ENCODE data around the gene MIEF1.

DNA sequence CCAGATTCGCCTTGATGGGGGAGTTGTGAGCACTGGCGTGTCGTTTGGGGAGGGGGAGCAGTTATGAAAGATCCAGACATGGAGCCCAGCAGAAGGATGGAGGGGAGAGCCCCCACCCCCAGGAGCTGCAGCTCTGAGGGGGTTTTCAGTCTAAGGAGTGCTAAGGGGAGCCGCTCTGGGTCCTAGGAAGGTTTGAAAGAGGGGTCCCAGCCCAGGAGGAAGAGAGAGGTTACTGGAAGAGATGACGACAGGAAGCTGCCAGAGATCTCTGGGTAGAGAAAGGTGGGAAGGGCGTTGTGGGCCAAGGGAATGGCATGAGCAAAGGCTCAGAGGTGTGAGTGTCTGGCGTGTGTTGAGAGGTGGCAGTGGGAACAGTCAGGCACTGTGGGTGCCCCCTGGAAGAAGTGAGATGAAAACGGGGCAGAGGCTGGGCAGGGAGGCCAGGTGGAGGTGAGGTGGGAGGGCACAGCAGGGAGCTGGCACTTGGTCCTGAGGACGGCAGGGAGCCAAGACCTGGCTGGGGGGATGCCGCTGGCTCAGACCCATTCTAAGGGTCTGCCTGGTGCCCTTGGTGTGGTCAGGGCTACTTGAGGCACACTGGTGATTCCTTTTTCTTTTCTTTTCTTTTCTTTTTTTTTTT is 43.5 kb upstream of the MIEF1 start:
- TF ChIP-seq, protein P1, sequence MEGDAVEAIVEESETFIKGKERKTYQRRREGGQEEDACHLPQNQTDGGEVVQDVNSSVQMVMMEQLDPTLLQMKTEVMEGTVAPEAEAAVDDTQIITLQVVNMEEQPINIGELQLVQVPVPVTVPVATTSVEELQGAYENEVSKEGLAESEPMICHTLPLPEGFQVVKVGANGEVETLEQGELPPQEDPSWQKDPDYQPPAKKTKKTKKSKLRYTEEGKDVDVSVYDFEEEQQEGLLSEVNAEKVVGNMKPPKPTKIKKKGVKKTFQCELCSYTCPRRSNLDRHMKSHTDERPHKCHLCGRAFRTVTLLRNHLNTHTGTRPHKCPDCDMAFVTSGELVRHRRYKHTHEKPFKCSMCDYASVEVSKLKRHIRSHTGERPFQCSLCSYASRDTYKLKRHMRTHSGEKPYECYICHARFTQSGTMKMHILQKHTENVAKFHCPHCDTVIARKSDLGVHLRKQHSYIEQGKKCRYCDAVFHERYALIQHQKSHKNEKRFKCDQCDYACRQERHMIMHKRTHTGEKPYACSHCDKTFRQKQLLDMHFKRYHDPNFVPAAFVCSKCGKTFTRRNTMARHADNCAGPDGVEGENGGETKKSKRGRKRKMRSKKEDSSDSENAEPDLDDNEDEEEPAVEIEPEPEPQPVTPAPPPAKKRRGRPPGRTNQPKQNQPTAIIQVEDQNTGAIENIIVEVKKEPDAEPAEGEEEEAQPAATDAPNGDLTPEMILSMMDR (IDR thresholded peaks at IDR 0.05) = no peak
- no peak for TF ChIP-seq POLR2A (IDR thresholded peaks at IDR 0.05)
- no peak for TF ChIP-seq POLR2AphosphoS5 (IDR thresholded peaks at IDR 0.05)
- TF ChIP-seq EP300 (IDR thresholded peaks at IDR 0.05) = no peak

All from suprapubic skin (tissue), 4 donors.